Measurements from ENCODE around the gene DPP10. TPM values are rescaled to one million over a fixed set of nuclear protein-coding genes. Genes with fewer than 3 reads are reported as not detected.

Gene DPP10
- polyA plus RNA-seq, 1 donor: 17.1 TPM

DNA sequence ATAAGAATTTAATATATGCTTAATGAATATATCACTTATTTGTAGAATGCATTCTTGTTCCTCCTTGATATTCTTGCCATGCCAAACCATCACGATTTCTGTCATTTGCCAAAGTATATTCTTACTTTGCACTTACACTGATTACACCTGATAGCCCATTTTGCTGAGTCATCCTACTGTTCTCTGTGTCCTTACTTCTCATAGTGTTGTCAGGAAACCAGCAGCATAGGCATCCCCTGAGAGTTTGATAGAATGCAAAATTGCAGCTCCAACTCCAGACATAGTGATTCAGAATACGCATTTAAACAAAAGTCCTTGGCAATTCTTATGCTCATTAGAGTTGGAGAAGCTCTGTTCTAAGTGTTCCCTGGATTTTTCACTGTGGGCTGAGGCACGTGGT is 687.1 kb downstream of the DPP10 start:
- no peak for DNase-seq

DNA sequence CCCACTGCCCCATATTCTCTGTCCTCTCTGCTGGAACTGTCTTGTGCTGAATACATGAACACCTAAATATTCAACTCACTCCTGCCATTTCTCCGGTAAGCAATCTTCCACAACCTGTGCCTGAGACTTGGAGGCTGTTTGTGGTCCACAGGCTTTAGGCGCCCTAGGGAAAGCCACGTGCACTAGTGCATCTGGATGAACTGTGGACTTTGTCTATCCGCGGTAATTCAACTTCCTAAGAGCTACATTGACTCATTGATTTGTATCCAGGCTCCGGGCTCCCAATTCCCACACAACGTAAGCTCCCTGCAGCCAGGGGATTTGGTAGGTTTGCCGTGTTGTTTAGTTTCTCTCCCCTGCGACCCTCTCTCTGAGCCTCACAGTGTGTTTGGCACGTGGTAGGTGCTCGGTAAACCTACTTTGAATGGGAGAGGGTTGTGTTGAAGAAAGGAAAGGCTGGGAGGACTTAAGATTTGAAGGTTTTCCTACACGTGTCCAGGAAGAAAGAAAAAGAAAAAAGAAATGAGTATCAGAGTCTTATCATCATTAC is 718.2 kb downstream of the DPP10 start:
- DNase-seq: no peak

DNA sequence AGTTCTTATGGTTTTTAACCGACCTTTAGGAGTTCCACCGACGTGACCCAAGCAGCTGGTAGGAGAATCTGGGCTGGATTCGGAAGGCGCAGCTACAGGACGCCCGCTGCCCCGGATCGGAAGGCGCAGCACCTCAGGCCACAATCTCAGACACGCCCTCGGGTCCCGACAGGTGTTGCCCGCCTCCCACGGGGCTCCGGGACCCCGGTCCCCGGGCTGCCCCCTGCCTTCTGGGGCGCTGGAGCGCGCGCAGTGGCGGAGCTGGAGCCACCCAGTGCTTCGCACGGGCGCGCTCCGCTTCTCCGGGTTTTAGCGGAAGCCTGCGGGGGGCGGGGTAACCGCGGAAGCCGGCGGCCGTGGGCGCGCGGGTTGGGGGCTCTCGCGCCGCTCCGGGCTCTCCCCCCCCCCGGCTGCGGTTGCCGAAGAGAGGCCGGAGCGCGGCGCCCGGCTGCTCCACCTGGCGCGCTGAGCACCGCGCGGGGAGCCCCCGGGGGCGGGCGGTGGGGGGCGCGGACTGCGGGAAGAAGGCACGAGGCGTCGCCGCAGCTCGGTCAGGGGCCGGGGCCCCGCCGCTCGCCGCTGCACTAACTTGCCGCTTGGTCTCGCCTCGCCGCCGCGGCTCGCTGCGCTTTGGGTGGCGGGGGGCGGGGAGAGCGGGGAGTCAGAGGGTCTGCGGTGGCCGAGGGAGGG is 718.8 kb downstream of the DPP10 start:
- DNase-seq: peak; percentile 73

DNA sequence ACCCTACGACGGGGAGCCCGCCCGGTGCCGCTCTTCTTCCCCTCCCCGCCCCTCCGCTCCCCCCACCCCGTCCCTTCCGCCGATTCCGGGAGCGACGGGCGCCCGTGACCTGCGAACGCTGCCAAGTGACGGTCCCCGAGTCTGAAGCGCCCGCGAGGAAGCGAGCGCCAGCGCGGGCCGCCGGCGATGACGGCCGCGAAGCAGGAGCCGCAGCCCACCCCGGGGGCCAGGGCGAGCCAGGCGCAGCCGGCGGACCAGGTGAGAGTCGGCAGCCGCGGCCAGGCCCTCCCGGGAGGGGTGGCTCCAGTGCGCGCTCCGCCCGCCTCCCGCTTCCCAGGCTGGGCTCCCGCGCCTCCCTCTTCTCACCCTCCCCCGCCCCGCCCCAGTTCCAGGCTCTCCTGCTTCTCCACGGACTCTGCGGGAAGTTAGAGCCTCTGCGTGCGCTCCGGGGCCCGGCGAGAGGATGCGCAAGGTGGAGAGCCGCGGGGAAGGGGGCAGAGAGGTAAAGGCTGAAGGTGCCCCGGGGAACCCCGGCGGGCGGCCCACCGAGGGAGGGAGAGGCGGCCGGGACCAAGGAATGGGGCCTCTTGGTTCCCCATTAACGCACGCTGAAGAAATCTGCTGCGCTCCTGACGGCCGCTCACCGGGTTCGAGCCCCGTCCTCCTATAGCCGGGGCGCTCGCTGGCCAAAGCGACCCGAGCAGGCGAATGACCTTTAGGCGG is 719.5 kb downstream of the DPP10 start:
- DNase-seq: peak; percentile 33

DNA sequence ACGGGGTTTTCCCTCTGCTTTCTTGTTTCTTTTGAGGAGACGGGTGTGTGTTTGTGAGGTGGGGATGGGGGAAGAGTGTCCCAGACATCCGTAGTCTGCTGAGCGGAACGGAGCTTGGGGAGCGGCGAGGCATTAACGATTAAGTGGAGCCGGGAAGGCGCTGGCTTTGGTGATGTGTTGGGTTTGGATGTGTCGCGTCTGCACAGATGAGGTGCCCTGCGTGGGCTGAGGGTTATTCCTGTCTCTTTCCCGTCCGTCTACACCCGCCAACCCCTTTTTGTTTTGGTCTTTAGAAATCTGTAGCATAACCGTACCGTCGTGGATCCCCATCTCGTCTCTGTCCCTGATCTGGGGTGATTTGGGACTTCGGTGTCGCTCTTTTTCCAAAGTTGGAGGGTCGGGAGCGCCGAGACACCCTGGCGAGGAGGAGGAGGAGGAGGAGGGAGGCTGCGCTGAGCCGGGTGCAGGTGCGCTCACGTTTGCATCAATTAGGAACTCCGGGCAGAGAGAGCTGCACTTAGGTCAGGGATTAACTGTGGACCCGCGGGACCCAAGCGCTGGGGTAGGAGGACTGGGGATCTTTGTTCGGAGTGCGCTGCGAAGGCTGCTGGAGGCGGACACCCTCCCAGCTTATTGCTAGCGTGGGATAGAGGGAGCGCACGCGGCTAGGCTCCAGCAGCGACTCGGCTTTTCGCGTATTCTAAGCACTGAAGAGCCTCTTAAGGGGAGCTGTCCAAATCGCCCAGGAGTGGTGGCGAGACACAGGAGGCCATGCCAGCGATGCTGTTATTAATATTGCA is 720.3 kb downstream of the DPP10 start:
- DNase-seq: peak; percentile 17

DNA sequence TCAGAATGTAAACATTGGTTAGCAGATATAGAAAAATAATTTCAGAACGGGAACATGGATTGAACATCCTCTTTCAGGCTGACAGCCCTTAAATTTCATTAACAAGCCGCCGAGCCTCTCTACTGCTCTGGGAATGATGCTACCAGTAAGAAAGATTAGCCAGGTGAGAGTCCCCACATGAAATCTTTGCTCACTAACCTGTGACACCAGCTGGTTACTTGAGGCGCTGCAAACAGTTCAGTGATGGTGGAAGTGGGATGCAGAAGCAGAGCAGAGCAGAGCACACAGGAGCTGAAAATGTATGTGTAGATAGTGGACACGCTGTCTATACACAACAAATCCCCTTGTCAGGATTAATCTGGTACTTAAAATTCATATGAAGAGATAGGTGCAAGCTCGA is 721.1 kb downstream of the DPP10 start:
- DNase-seq: no peak

DNA sequence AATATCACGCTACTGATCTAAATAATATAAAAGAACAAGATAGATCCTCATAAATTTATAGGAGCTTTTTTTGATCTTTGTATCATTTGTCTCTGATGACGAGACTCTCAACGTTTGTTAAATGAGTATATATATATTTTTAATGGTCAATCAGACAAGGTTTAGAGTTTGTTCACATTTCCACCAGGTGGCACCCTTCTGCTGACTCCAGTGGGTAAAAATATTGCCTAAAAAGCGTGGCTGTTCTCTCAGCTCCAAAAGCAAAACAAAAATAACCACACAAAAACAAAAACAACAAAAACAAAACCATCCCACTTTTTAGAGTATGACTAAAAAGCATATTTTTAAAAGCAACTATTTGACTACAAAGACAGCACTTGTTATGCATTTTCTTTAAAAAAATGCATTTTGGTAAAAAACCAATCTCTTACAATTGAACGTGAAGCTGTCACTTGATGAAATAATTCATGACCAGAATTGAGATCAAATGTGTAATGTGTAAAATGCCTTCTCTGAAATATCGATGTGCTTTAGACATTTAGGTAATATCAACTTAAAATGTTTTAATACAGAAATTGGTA is 723.2 kb downstream of the DPP10 start:
- DNase-seq: peak; percentile 51

DNA sequence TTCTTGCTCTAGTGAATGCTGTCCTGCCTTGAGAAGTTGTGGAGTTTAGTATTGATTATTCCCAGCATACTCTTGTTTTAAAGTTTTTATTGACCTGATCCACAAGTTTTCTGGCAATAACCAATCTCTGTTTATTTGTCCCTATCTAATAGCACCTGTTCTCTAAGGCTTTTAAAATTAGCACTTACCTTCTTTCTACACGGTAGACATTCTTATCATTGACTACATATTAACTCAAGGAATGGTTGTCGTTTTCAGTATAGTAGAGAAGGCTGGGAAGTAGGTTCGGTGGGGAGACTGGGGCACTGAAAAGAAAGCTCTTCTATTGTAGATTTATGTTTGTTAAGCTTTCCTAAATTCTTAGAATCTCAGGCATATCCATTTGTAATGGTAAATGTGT is 726.0 kb downstream of the DPP10 start:
- no peak for DNase-seq

DNA sequence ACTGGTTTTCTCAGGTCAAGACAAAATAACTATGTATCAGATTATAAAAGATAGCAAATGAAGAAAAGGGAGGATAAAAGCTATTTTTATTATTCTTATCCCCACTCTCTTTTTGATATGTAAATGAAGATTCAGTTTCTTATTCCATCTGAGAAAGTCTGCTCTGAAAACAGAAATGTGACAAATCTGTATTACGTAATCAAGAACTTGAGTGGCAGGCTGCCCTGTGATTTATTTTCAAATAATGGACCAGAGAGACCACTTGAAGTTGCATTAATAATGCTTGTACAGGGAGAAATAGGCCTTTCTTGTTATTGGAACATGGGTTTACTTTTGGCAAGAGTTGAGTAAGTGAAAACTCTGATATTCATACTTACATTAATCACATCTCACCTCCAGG is 727.4 kb downstream of the DPP10 start:
- DNase-seq: no peak

DNA sequence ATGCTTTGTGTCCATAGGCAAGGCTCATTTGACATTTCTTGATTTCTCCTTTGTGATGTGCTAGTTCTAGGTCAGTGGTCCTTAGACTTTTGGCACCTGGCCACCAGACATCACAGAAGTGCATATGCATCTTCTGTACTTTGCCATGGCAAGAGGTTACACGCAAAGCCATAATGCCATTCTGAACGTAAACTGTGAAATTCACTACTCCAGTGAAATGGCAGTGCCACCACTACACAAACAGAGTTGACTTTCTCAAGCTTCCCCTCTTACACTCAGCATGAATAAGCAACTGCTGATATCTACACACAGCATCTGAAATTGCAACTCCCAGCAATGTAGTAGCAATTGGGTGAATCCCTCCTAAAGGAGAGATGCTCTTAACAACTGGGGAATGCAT is 729.3 kb downstream of the DPP10 start:
- DNase-seq: no peak

DNA sequence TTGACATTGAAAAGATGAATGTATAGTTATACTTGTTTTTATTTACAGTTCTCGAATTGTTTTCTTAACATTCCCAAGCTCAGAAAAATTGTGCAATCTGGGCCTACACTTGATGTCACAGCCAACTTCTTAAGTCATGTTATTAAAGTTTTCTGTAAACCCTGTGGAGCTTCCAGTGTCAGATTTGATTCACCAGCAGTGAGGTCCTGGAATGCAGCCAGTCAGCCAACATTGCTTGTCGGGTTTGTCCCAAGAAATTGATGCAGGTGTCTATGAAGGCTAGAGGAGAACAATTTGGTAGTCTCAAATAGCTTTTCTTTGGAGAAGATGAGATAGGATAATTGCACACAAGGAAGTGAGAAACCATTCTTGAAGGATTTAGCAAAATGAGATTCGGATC is 732.2 kb downstream of the DPP10 start:
- no peak for DNase-seq

DNA sequence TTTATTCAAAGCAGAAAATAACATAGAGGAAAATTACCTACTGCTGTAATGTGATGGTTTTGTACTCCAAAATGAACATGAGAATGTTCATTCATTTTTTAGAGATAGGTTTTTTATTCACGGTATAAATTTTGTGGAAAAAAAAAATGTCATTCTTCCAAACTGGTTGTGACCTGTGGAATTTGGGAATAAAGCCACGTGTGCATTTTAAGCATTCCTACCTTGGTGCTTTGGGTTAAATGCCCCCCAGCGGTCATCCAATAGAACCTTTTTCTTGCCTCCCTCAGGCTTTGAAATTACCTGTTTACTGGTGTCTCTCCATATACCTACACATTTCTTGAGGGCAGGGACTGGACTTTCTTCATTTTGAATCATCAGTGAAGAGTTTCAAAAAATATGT is 740.7 kb downstream of the DPP10 start:
- DNase-seq: no peak

DNA sequence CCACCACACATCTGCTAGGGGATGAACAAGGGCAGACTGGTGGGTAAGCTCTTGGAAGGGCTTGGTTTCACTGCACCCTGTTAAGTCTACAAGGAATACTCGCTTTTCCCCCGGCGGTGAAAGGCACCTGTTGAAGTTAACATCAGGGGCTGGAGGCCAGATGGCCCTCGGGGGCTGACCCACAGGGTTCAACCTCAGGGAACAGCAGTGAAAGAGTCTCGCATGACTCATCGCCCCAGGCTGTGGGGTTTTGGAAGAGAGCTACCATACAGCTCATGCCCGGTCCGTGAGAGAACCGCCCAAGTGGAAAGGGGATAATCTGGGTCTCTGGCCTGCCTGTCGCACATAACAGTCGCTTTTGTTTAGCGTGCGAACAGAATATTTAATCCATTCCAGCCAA is 748.0 kb downstream of the DPP10 start:
- DNase-seq: no peak

DNA sequence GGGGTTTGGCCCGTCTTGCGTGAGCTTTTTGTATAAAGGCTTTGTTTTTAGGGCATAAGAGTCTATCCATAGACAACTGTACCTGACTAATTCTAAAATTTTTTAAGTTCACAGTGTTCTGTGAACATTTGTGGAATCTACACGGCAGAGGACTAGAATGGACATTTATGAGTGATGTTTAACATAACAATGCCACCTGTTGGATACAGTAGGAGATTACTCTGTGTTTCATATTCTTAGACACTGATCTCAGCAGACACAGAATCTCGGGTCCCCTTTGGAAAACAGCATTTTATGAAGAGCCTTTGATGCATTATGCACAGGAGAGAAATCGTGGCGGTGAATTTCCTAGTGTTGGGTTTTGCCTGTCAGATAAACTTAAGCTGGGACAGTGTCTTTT is 752.2 kb downstream of the DPP10 start:
- no peak for DNase-seq

DNA sequence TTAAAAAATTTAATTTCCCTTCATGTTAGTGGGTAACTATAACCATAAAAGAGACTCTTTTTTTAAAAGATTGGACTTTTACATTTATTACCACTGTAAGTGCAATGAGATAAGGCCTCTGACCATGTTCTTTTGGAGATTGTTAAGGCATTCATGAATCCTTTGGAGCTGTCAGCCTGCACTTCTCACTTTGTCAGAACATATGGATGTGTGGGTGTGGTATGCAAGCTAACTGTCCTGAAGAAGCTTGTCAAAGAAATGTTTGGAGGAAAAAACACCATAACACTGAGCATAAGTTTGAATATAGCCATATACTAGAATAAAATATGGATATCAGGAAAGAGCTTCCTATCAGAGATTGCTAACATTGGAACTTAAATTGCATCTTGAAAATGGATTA is 754.1 kb downstream of the DPP10 start:
- no peak for DNase-seq

DNA sequence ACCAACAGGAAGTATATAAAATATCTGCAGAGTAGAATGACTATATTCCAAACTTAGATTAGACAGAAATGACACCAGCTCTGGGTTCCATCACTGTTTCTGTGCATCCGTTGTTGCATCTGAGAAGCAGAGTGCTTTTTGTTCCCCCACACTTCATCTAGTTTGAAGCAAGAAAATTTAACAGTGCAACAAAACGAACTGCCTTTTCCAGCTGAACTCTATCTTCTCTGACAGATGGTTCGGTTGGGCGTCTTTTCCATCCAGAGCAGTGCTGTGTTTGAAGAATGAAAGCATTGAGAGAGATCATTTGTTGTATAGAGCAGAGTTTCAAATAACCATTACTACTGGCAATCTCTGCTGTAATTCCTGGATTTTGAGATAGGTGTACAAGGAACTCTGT is 757.5 kb downstream of the DPP10 start:
- DNase-seq: peak; percentile 72

DNA sequence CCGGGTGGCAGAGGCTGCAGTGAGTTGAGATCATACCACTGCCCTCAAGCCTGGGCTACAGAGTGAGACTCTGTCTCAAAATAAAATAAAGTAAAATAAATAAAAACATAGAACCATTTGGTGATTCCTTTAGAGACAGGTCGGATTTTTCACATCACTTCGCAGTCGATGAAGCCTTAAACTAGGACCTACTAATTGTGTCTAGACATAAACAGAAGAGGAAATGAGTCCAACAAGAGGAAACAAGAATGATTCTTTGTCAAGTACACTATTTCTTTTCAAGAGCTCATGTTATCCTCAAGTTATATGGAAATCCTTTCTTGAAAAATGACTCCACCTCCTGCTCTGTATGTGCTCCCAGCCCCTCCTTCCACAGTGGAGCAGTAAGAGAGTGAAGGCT is 758.9 kb downstream of the DPP10 start:
- no peak for DNase-seq

DNA sequence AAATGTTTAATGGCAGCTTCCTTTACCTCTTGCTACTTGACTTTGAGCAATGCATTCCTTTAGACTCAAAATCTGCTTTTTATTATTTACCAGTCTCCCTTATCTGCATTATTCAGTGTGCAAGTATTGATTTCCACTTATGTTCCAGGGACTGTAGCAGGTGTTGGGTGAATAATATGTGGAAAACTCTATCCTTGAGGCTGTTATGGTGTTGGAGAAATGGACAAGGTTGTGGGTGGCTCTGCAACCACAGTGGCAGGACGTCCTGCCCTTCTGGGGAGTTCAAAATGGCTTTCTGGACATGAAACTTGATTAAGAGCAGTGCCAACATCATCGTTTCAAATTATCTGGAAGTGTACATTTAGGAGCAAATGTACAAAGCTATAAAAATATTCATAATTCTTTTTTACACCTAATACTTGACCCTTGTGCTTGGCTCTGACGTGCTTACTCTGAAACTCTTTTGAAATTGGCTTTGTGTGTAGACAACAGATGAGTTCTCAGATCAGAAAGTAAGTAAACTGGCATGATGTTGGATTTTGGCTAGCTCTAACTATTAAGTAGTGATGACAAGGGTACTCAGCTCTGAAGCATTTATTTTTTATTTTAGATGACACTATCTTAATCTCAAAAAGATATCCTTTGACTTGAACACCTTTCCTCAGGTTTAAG is 766.2 kb downstream of the DPP10 start:
- no peak for DNase-seq

DNA sequence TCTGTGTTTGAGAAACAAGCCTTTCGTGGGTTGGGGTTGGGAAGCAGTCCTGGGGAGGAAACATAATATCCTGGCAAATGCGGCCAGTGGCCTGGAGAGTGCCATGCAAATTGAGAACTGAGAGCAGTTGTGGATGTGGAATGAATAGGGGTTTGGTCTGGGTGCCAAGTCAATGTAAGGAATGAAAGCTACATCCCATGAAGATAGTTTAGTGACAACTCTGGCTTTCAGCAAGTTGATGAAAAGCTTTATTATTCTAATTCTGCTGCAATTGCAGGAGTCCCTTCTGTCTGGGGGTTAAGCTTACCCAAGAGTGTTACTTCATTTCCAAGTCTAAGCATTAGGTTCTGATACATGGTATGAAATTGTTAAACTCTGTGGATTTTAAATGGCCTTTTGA is 771.6 kb downstream of the DPP10 start:
- DNase-seq: no peak

DNA sequence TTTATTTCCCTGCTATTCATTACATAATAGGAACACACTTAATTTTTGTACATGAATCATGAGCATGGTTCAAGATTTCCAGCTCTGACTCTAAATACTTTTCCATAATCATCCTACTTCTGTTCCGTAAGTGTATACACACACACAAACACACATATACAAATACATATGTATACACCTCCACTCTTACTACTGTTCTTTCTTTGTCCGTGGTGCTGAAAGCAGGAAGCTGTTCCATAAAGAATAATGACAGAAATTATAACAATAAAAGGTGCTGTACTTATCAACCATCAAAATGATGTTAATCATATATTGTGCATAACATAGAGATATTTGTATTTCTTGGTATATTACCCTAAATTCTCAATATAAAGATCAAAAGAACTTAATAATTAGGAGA is 776.9 kb downstream of the DPP10 start:
- no peak for DNase-seq

DNA sequence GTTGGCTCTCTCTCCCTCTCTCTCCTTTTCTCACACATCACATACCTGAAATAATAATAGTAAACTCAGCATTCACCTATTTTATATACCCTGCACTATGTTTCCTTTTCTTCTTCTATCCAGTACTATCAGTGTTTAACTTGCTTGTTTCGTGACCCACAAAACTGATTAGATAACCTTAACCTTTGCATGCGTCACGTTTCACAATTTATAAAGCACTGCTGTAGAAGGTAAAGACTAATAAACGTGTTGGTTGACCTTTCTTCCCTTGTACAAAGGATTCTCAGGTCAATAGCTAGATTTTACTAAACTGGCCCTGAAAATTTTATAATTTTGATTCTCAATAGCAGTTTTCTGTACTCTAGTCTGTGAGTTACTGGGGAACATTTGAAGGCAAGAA is 791.7 kb downstream of the DPP10 start:
- no peak for DNase-seq

DNA sequence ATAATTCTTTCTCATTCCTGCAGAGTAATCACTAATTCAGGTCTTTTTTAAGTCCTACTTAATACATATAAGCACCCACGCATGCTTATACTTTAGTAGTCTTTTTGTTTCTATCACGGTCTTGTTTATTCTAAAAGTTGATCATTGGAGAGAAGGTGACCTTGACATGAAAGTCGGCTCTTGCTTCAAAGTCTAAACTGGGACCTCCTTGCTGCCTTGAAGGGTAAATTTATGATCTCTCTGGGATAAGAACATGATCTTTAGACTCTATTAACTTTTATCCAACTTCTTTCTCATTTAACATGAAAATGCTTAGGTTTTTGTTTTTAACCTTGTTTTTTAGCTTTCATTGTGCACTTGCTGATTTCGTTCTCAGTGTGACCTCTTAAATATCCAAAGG is 792.3 kb downstream of the DPP10 start:
- DNase-seq: peak; percentile 10
